HepG2 (cell line): ENCODE results near the gene TMEM114. TPM values are rescaled to one million over a fixed set of nuclear protein-coding genes. Genes with fewer than 3 reads are reported as not detected.

Experiments used
- CBX2 ChIP-seq, 2 experiments: fragments of 200-600 bp in 1 of 2; sonication (generic); formaldehyde crosslinking in 1 of 2; IDR thresholded peaks; 2 replicates each; pipeline versions ENCODE4 v1.7.0 to v1.8.1; 2018 to 2022; ENCODE audit warnings: low read depth in 2 of 2, low read length in 1 of 2, mild to moderate bottlenecking in 1 of 2, missing genetic modification reagents in 1 of 2
- DNMT3B ChIP-seq: conservative IDR thresholded peaks from 2 replicates; pipeline ENCODE4 v1.6.1; 2016; ENCODE audit warnings: missing biosample characterization, control low read depth
- FOXO1 ChIP-seq: sonication (generic); formaldehyde crosslinking; IDR thresholded peaks from 2 replicates; pipeline ENCODE4 v1.4.0; 2020; ENCODE audit warnings: missing genetic modification reagents
- HOXA9 ChIP-seq: sonication (generic); formaldehyde crosslinking; IDR thresholded peaks from 2 replicates; pipeline ENCODE4 v1.8.1; 2022; ENCODE audit warnings: missing genetic modification reagents, mild to moderate bottlenecking, moderate library complexity, borderline replicate concordance
- IRF2 ChIP-seq: IDR thresholded peaks from 2 replicates; pipeline ENCODE4 v1.6.1; 2018; ENCODE audit warnings: missing genetic modification reagents, missing compliant biosample characterization
- POGZ ChIP-seq: sonication (generic); formaldehyde crosslinking; IDR thresholded peaks from 2 replicates; pipeline ENCODE4 v1.4.0; 2020; ENCODE audit warnings: mild to moderate bottlenecking, missing genetic modification reagents
- TARDBP ChIP-seq: sonication (generic); formaldehyde crosslinking; IDR thresholded peaks from 2 replicates; pipeline ENCODE4 v1.8.0; 2022; ENCODE audit warnings: mild to moderate bottlenecking, missing genetic modification reagents
- XBP1 ChIP-seq: sonication (generic); formaldehyde crosslinking; IDR thresholded peaks from 2 replicates; pipeline ENCODE4 v1.5.0; 2020; ENCODE audit warnings: missing genetic modification reagents
- YEATS4 ChIP-seq: sonication (generic); formaldehyde crosslinking; IDR thresholded peaks from 2 replicates; pipeline ENCODE4 v1.4.0; 2020; ENCODE audit warnings: missing genetic modification reagents, borderline replicate concordance
- ZNF160 ChIP-seq: sonication (generic); formaldehyde crosslinking; IDR thresholded peaks from 2 replicates; pipeline ENCODE4 v1.8.0; 2022; ENCODE audit warnings: mild to moderate bottlenecking, inconsistent platforms, missing genetic modification reagents
- ZNF235 ChIP-seq: sonication (generic); formaldehyde crosslinking; IDR thresholded peaks from 2 replicates; pipeline ENCODE4 v1.8.1; 2023; ENCODE audit warnings: mild to moderate bottlenecking, missing genetic modification reagents, borderline replicate concordance
- ZNF260 ChIP-seq: sonication (generic); formaldehyde crosslinking; IDR thresholded peaks from 2 replicates; pipeline ENCODE4 v1.4.0; 2020; ENCODE audit warnings: missing genetic modification reagents, low read depth, mild to moderate bottlenecking, borderline replicate concordance
- ZNF350 ChIP-seq: sonication (generic); formaldehyde crosslinking; IDR thresholded peaks from 2 replicates; pipeline ENCODE4 v1.4.0; 2020; ENCODE audit warnings: mild to moderate bottlenecking, low read depth, missing genetic modification reagents, borderline replicate concordance
- ZNF550 ChIP-seq: sonication (generic); formaldehyde crosslinking; IDR thresholded peaks from 2 replicates; pipeline ENCODE4 v1.4.0; 2020; ENCODE audit warnings: mild to moderate bottlenecking, missing genetic modification reagents, borderline replicate concordance
- ZNF773 ChIP-seq: sonication (generic); formaldehyde crosslinking; IDR thresholded peaks from 2 replicates; pipeline ENCODE4 v1.4.0; 2020; ENCODE audit warnings: missing genetic modification reagents, borderline replicate concordance
- polyA plus RNA-seq, 8 experiments: library from polyadenylated mRNA; depleted of rRNA in 3 of 8; stranded (reverse) in 7 of 8; unstranded in 1 of 8; fragments of >200 nt; fragmentation: Illumina TruSeq in 4 of 8; extraction: Trizol in 4 of 8; gene quantifications; 2 replicates each; pipeline versions ENCODE4 v1.2.1 to v1.2.3, GENCODE V29; 2011 to 2016; ENCODE audit warnings: low read depth in 4 of 8, missing spikeins in 1 of 8, mixed read lengths in 1 of 8; ENCODE audit not compliant: insufficient read depth in 1 of 8
- total RNA-seq, 5 experiments: library from RNA; depleted of rRNA; stranded (reverse); fragments of >200 nt; fragmentation: Illumina TruSeq; extraction: Trizol; gene quantifications; 2 replicates each; pipeline ENCODE4 v1.2.3, GENCODE V29; 2016; ENCODE audit warnings: low read depth in 1 of 5
- TF ChIP-seq, protein P1 (sequence below): sonication (generic); formaldehyde crosslinking; IDR thresholded peaks from 2 replicates; pipeline ENCODE4 v1.8.1; 2022; ENCODE audit warnings: low read depth, mild to moderate bottlenecking, missing genetic modification reagents
- TF ChIP-seq, protein P2 (sequence below): IDR thresholded peaks from 2 replicates; pipeline ENCODE4 v1.6.1; 2016; ENCODE audit warnings: mild to moderate bottlenecking
- TF ChIP-seq, protein P3 (sequence below): sonication (generic); formaldehyde crosslinking; IDR thresholded peaks from 2 replicates; pipeline ENCODE4; 2020; ENCODE audit warnings: missing genetic modification reagents, mild to moderate bottlenecking, borderline replicate concordance
- TF ChIP-seq, protein P4 (sequence below): sonication (generic); formaldehyde crosslinking; conservative IDR thresholded peaks from 2 replicates; pipeline ENCODE4 v1.4.0; 2020; ENCODE audit warnings: missing genetic modification reagents

Gene TMEM114
- total and polyA plus RNA-seq, 2 of the 13 experiments (the other 11 are each of a cell fraction or from before 2014, with no cell fraction given) = not detected

DNA sequence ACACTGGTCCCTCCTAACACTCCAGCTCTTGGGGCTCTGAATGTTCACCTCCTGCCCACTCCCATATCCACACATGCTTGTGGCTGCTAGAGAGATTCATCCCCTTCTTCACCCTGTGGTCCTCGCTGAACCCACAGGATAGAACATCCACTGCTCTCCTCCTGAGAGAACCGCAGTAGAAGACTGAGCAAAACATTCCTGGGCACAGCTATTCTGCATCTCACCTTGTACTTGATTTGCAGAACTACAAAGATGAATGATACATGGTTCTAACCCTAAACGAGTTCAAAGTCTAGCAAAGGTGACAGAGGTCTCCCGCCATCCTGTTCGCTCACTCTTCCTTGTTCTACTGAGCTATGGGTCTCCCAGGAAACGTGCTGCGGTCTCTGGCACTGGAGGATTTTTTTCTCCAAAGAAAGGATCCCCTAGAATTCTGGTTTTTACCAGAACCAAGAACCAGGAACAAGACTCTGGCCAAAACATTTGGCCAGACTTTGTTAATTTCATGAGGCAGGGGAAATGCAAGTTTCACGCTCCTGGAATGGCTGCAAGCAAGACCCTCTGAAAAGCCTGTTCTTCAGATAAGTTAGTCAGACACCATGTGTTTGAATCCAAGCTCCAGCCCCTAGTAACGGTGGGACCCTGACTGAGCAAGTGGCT, 39.5 kb downstream of the TMEM114 start (continued):
- TF ChIP-seq, protein P1, sequence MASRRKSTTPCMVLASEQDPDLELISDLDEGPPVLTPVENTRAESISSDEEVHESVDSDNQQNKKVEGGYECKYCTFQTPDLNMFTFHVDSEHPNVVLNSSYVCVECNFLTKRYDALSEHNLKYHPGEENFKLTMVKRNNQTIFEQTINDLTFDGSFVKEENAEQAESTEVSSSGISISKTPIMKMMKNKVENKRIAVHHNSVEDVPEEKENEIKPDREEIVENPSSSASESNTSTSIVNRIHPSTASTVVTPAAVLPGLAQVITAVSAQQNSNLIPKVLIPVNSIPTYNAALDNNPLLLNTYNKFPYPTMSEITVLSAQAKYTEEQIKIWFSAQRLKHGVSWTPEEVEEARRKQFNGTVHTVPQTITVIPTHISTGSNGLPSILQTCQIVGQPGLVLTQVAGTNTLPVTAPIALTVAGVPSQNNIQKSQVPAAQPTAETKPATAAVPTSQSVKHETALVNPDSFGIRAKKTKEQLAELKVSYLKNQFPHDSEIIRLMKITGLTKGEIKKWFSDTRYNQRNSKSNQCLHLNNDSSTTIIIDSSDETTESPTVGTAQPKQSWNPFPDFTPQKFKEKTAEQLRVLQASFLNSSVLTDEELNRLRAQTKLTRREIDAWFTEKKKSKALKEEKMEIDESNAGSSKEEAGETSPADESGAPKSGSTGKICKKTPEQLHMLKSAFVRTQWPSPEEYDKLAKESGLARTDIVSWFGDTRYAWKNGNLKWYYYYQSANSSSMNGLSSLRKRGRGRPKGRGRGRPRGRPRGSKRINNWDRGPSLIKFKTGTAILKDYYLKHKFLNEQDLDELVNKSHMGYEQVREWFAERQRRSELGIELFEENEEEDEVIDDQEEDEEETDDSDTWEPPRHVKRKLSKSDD = peak; percentile 38; the same call in 1 of the 2 replicates
- TF ChIP-seq ZNF160 (CRISPR knock-in tag) (peak; percentile 65; the same call in 1 of the 2 replicates), ZNF260 (CRISPR knock-in tag) (no peak), FOXO1 (CRISPR knock-in tag) (peak; percentile 83), XBP1 (CRISPR knock-in tag) (no peak; the same call in 1 of the 2 replicates), TARDBP (CRISPR knock-in tag) (peak; percentile 32; the same call in 1 of the 2 replicates), POGZ (peak; percentile 14; the same call in 1 of the 2 replicates), ZNF350 (peak; percentile 74; the same call in 1 of the 2 replicates), DNMT3B (CRISPR knock-in tag) (peak; percentile 23; the same call in 1 of the 2 replicates), ZNF773 (no peak), ZNF235 (CRISPR knock-in tag) (0 out of 2 replicates have a peak, but pooled peaks have one; percentile 8), ZNF550 (0 out of 2 replicates have a peak, but pooled peaks have one; percentile 32), YEATS4 (peak; percentile 54; the same call in 1 of the 2 replicates), IRF2 (CRISPR knock-in tag) (peak; percentile 57; the same call in 1 of the 2 replicates), HOXA9 (no peak), CBX2 (IDR thresholded peaks at IDR 0.05; ENCODE audit: low read depth, low read length) (no peak), CBX2 (CRISPR knock-in tag; IDR thresholded peaks at IDR 0.05; ENCODE audit: low read depth) (peak; percentile 66; the same call in 1 of the 2 replicates)
- TF ChIP-seq, protein P2, sequence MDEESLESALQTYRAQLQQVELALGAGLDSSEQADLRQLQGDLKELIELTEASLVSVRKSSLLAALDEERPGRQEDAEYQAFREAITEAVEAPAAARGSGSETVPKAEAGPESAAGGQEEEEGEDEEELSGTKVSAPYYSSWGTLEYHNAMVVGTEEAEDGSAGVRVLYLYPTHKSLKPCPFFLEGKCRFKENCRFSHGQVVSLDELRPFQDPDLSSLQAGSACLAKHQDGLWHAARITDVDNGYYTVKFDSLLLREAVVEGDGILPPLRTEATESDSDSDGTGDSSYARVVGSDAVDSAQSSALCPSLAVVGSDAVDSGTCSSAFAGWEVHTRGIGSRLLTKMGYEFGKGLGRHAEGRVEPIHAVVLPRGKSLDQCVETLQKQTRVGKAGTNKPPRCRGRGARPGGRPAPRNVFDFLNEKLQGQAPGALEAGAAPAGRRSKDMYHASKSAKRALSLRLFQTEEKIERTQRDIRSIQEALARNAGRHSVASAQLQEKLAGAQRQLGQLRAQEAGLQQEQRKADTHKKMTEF (CRISPR knock-in tag) = peak; percentile 14; the same call in 1 of the 2 replicates
- TF ChIP-seq, protein P3, sequence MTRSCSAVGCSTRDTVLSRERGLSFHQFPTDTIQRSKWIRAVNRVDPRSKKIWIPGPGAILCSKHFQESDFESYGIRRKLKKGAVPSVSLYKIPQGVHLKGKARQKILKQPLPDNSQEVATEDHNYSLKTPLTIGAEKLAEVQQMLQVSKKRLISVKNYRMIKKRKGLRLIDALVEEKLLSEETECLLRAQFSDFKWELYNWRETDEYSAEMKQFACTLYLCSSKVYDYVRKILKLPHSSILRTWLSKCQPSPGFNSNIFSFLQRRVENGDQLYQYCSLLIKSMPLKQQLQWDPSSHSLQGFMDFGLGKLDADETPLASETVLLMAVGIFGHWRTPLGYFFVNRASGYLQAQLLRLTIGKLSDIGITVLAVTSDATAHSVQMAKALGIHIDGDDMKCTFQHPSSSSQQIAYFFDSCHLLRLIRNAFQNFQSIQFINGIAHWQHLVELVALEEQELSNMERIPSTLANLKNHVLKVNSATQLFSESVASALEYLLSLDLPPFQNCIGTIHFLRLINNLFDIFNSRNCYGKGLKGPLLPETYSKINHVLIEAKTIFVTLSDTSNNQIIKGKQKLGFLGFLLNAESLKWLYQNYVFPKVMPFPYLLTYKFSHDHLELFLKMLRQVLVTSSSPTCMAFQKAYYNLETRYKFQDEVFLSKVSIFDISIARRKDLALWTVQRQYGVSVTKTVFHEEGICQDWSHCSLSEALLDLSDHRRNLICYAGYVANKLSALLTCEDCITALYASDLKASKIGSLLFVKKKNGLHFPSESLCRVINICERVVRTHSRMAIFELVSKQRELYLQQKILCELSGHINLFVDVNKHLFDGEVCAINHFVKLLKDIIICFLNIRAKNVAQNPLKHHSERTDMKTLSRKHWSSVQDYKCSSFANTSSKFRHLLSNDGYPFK (CRISPR knock-in tag) = 0 out of 2 replicates have a peak, but pooled peaks have one; percentile 31
- TF ChIP-seq, protein P4, sequence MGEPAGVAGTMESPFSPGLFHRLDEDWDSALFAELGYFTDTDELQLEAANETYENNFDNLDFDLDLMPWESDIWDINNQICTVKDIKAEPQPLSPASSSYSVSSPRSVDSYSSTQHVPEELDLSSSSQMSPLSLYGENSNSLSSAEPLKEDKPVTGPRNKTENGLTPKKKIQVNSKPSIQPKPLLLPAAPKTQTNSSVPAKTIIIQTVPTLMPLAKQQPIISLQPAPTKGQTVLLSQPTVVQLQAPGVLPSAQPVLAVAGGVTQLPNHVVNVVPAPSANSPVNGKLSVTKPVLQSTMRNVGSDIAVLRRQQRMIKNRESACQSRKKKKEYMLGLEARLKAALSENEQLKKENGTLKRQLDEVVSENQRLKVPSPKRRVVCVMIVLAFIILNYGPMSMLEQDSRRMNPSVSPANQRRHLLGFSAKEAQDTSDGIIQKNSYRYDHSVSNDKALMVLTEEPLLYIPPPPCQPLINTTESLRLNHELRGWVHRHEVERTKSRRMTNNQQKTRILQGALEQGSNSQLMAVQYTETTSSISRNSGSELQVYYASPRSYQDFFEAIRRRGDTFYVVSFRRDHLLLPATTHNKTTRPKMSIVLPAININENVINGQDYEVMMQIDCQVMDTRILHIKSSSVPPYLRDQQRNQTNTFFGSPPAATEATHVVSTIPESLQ (CRISPR knock-in tag) = 0 out of 2 replicates have a peak, but pooled peaks have one; percentile 54
